ENCODE data around the gene BLZF1.
"Not testable (repeated sequence)": the region's sequence is repeated elsewhere in the genome, so short reads cannot be mapped to it uniquely, and the experiment has no call there.

DNA sequence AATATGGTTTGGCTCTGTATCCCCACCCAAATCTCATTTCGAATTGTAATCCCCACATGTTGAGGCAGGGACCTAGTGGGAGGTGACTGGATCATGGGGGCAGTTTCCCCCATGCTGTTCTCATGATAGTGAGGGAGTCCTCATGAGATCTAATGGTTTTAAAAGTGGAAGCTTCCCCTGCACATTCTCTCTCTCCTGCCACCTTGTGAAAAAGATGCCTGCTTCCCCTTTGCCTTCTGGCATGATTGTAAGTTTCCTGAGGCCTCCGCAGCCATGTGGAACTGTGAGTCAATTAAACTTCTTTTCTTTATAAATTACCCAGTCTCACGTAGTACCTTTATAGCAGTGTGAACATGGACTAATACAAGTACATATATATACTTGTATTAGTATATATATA is 25.9 kb upstream of the BLZF1 start:
- TF ChIP-seq, protein P1, sequence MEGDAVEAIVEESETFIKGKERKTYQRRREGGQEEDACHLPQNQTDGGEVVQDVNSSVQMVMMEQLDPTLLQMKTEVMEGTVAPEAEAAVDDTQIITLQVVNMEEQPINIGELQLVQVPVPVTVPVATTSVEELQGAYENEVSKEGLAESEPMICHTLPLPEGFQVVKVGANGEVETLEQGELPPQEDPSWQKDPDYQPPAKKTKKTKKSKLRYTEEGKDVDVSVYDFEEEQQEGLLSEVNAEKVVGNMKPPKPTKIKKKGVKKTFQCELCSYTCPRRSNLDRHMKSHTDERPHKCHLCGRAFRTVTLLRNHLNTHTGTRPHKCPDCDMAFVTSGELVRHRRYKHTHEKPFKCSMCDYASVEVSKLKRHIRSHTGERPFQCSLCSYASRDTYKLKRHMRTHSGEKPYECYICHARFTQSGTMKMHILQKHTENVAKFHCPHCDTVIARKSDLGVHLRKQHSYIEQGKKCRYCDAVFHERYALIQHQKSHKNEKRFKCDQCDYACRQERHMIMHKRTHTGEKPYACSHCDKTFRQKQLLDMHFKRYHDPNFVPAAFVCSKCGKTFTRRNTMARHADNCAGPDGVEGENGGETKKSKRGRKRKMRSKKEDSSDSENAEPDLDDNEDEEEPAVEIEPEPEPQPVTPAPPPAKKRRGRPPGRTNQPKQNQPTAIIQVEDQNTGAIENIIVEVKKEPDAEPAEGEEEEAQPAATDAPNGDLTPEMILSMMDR (IDR thresholded peaks at IDR 0.05): not testable (repeated sequence)
- TF ChIP-seq EP300 (IDR thresholded peaks at IDR 0.05): not testable (repeated sequence)
